ENCODE measurements around the gene RIC3.

DNA sequence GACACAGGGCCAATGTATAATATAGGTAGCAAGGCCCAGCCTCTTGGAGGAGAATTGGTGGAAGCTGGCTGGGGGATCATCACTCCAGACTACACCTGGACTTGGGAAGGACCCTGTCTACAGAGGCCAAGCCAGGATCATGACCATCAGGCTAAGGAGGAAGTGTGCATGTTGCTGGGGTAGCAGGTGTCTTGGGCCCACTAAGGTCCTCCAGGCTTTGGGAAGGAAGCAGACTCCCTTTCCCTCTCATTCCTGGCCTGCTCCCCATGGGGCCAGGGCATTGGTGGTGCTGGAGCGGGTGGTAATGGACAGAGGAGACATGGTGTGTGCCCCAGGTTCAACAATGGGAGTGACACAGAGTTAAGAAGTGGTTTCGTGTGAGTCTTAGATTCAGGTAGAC lies 103.8 kb downstream of the RIC3 start:
- TF ChIP-seq CTCF (IDR thresholded peaks at IDR 0.05; ENCODE audit: low read depth, low read length) (no peak), EZH2phosphoT487 (IDR thresholded peaks at IDR 0.05; ENCODE audit: low read depth) (no peak)
